BLaER1 (cell line): Measurements from ENCODE around the gene SLIT3.

Experiments used
- H3K27ac ChIP-seq: shearing (Covaris generic); formaldehyde crosslinking; 2 replicates; pipeline ENCODE4 v1.8.1; 2022
- H3K27me3 ChIP-seq: shearing (Covaris generic); formaldehyde crosslinking; 2 replicates; pipeline ENCODE4 v1.8.1; 2022
- H3K36me3 ChIP-seq: shearing (Covaris generic); formaldehyde crosslinking; 2 replicates; pipeline ENCODE4 v1.8.1; 2022
- H3K4me1 ChIP-seq: shearing (Covaris generic); formaldehyde crosslinking; 2 replicates; pipeline ENCODE4 v1.8.1; 2022
- H3K4me2 ChIP-seq: shearing (Covaris generic); formaldehyde crosslinking; 2 replicates; pipeline ENCODE4 v1.8.1; 2022
- H3K4me3 ChIP-seq: shearing (Covaris generic); formaldehyde crosslinking; 2 replicates; pipeline ENCODE4 v1.8.1; 2022
- H3K9ac ChIP-seq: shearing (Covaris generic); formaldehyde crosslinking; 2 replicates; pipeline ENCODE4 v1.8.1; 2022
- H3K9me3 ChIP-seq: shearing (Covaris generic); formaldehyde crosslinking; 2 replicates; pipeline ENCODE4 v1.8.1; 2022
- H4K20me1 ChIP-seq: shearing (Covaris generic); formaldehyde crosslinking; 2 replicates; pipeline ENCODE4 v1.8.1; 2022
- Cebpa-rat ChIP-seq: shearing (Covaris generic); IDR thresholded peaks from 2 replicates; pipeline ENCODE4 v1.8.1; 2022

SLIT3 gene

DNA sequence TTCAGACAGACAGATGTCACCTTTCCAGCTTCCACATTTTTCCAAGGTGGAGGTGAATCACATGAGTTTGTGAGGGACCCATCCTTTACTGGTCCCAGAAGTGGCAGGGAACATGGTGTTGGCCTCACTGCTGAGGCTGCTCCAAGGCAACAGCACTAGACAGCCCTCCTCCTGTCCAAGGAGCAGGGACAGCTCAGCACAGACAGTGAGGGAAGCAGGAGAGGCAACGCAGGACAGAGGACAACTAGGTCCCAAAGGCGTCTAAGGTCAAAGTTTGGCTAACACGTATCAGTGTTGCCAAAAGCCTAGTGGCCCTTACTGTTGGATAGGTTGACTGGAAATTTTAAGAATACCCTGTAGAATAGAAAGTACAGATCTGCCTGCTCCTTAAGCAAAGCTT lies 470.1 kb downstream of the SLIT3 start:
- Histone ChIP-seq H3K4me3 (no peak overlapping the region), H3K36me3 (no peaks in the 10 kb centered on the region), H3K9ac (no peak overlapping the region), H3K4me1 (no peaks in the 10 kb centered on the region), H3K27ac (no peak overlapping the region), H3K4me2 (no peak overlapping the region), H3K9me3 (no peaks in the 10 kb centered on the region), H4K20me1 (no peaks in the 10 kb centered on the region), H3K27me3 (no peaks in the 10 kb centered on the region)
- no peak for TF ChIP-seq Cebpa-rat

DNA sequence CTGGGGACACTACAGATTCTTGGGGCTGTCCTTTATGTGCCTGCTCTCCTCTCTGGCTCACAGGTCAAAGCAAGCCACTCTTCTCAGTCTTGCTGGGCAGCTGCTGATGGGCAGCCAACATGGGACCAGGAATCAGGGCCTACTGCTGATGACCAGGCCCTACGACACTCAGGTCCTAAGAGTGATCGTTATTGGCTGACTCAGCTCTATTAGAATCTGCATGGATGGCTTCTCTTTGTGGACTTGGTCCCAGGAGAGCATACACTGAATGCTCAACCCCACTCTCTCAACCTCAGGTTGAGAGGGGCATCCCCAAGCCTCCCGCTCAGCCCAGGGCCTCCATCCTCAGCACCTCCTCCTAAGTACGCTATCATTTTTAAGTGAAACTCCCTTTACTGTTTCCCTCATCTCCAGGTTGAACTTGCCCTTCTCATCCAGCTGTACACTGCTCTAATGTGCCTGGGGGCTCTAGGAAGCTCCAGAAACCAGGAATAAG lies 471.0 kb downstream of the SLIT3 start:
- Histone ChIP-seq H3K27me3 (no peaks in the 10 kb centered on the region), H4K20me1 (no peaks in the 10 kb centered on the region), H3K4me3 (no peak overlapping the region), H3K36me3 (no peaks in the 10 kb centered on the region), H3K4me1 (no peaks in the 10 kb centered on the region), H3K9ac (no peak overlapping the region), H3K9me3 (no peaks in the 10 kb centered on the region), H3K4me2 (no peak overlapping the region), H3K27ac (no peak overlapping the region)
- TF ChIP-seq Cebpa-rat = no peak

DNA sequence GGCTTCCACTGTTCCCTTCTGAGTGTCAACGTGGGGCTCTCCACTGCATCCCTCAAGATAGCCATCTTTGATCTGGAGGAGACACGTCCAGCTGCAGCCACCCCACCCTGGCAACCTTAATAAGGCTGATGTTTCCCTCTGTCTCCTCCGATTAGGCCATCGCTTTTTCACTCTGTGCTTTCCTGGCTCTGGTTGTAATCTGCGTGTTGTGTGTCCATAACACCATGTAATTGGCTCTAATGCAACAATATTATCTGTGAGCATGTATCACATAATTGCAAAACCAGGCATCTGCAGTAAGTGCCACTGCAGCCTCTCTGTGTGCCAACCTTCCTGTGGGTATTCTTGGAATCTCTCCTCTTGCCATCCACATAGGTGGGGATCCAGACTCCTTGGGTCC lies 471.9 kb downstream of the SLIT3 start:
- no peaks in the 10 kb centered on the region for H4K20me1 ChIP-seq
- H3K4me1 ChIP-seq = no peaks in the 10 kb centered on the region
- no peaks in the 10 kb centered on the region for H3K27me3 ChIP-seq
- no peak overlapping the region for H3K4me3 ChIP-seq
- TF ChIP-seq Cebpa-rat = no peak
- no peak overlapping the region for H3K27ac ChIP-seq
- H3K9ac ChIP-seq = no peak overlapping the region
- no peak overlapping the region for H3K4me2 ChIP-seq
- H3K9me3 ChIP-seq = no peaks in the 10 kb centered on the region
- no peaks in the 10 kb centered on the region for H3K36me3 ChIP-seq

DNA sequence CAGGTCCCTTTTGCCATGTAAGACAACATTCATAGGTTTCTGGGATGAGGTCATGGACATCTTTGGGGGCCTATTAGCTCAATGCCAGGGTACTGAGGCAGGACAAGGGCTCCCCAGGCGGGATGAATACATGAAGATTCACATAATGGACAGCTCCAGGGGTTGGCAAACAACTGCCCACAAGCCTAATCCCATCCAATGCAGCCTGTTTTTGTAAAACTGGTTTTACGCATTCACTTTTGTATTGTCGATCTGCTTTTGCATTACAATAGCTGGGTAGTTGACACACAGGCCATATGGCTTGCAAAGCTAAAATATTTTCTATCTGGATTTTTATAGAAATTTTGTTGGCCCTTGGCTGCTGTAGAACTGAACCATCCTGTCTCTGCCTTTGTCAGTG lies 473.3 kb downstream of the SLIT3 start:
- TF ChIP-seq Cebpa-rat = no peak
- Histone ChIP-seq H3K9me3 (no peaks in the 10 kb centered on the region), H3K27ac (no peak overlapping the region), H3K36me3 (no peaks in the 10 kb centered on the region), H3K4me1 (no peaks in the 10 kb centered on the region), H4K20me1 (no peaks in the 10 kb centered on the region), H3K27me3 (no peaks in the 10 kb centered on the region), H3K4me3 (no peak overlapping the region), H3K9ac (no peak overlapping the region), H3K4me2 (no peak overlapping the region)

DNA sequence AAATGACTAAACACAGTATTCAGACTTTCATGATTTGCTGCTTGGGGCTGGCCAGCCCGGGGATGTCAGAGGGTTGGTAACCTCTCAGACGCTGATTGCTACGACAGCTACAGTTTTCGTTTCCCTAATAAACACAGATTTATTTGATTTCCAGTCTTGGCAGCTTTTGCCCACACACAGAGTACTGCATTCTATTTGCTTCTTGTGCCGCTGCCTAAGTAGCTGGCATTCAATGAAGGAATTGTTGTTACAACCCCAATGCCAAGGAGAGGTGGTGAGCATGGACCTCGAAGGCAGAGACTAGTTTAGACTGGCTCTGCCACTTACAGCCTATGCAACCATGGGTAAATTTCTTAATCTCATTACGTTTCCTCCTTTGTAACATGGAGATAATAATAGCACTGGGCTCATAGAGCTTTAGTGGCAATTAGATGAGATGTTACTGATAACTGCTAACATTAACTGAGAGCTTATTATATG lies 474.7 kb downstream of the SLIT3 start:
- no peak overlapping the region for H3K9ac ChIP-seq
- H3K27ac ChIP-seq = no peak overlapping the region
- H3K4me2 ChIP-seq = no peak overlapping the region
- no peak overlapping the region for H3K4me3 ChIP-seq
- H3K4me1 ChIP-seq = no peaks in the 10 kb centered on the region
- H4K20me1 ChIP-seq = no peaks in the 10 kb centered on the region
- no peaks in the 10 kb centered on the region for H3K9me3 ChIP-seq
- no peak for TF ChIP-seq Cebpa-rat
- H3K36me3 ChIP-seq = no peaks in the 10 kb centered on the region
- no peaks in the 10 kb centered on the region for H3K27me3 ChIP-seq

DNA sequence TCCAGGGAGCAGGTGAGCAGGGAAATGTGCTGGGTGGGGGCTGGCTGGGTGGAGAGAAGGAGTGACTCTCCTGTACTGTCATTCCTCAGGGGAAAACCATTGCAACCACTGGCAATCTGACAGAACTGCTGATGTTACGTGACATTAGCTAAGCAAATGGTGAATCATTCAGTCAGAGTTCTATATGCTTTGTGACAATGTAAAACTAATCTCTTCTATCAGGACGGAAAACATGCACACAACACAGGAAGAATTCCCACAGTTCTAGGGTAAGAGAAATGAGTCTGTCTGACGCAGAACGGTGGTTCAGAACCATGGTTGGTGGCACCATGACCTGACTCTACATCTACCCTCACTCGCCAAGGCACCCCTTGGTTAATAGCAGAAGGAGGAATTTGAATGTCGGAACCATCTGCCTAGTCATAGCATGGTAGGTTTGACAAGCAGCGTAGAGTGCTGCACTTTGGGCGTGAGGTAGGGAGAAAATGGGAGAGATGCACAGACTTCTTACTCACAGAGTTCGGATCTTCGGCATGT lies 478.1 kb downstream of the SLIT3 start:
- H3K9ac ChIP-seq = no peak overlapping the region
- no peak overlapping the region for H3K27ac ChIP-seq
- no peaks in the 10 kb centered on the region for H3K27me3 ChIP-seq
- H3K36me3 ChIP-seq = no peaks in the 10 kb centered on the region
- H3K4me3 ChIP-seq = no peak overlapping the region
- TF ChIP-seq Cebpa-rat = no peak
- peaks cover 18% of the 10 kb centered on the region for H3K4me1 ChIP-seq
- no peak overlapping the region for H3K4me2 ChIP-seq
- H3K9me3 ChIP-seq = no peaks in the 10 kb centered on the region
- no peaks in the 10 kb centered on the region for H4K20me1 ChIP-seq

DNA sequence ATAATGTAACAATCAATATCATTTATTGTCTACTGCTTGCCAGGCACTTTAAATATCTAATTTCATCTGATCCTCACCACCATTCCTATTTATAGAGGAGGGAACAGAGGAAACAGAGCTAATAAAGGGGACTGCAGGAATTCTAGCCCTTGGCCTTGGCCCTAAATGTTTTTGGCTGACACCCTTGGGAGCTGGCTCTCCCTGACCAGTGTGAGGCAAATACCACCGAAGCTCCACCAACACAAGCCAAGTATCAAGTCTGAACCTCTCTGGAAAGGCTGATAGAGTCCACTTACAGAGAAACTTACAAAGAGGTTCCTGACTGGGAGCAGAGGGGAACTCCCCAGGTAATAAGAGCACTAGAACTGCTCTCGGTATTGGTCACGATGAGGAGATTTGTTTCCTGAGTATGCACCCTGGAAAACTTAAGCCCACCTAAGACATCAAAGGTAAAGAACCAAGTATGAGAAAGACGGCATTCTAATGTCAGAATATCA lies 478.6 kb downstream of the SLIT3 start:
- Histone ChIP-seq H3K4me1 (peaks cover 23% of the 10 kb centered on the region), H4K20me1 (no peaks in the 10 kb centered on the region), H3K9ac (no peak overlapping the region), H3K27ac (no peak overlapping the region), H3K36me3 (no peaks in the 10 kb centered on the region), H3K9me3 (no peaks in the 10 kb centered on the region), H3K27me3 (no peaks in the 10 kb centered on the region), H3K4me2 (no peak overlapping the region), H3K4me3 (no peak overlapping the region)
- no peak for TF ChIP-seq Cebpa-rat

DNA sequence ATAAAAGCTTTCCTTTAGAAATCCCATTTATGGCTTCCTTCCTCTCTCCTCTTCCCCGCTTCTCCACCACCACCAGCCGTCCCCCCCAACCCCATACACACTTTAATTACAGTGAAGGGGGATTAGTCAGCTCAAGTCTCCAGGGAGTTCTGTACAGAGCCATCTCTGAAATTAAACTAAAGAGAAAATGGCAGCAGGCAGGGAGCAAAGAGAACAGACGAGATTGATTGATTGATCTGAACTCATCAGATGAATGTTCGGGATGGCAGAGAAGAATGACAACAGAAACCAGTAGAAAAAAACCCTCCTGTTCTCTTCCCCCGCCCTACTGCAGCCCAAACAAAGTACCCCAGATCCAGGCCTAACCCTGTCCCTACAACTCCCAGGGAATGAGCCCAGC lies 480.1 kb downstream of the SLIT3 start:
- H3K27me3 ChIP-seq = no peaks in the 10 kb centered on the region
- H3K4me1 ChIP-seq = peaks cover 30% of the 10 kb centered on the region
- no peaks in the 10 kb centered on the region for H4K20me1 ChIP-seq
- no peaks in the 10 kb centered on the region for H3K36me3 ChIP-seq
- H3K4me2 ChIP-seq = no peak overlapping the region
- H3K4me3 ChIP-seq = no peak overlapping the region
- H3K9ac ChIP-seq = no peak overlapping the region
- no peaks in the 10 kb centered on the region for H3K9me3 ChIP-seq
- no peak overlapping the region for H3K27ac ChIP-seq
- no peak for TF ChIP-seq Cebpa-rat

DNA sequence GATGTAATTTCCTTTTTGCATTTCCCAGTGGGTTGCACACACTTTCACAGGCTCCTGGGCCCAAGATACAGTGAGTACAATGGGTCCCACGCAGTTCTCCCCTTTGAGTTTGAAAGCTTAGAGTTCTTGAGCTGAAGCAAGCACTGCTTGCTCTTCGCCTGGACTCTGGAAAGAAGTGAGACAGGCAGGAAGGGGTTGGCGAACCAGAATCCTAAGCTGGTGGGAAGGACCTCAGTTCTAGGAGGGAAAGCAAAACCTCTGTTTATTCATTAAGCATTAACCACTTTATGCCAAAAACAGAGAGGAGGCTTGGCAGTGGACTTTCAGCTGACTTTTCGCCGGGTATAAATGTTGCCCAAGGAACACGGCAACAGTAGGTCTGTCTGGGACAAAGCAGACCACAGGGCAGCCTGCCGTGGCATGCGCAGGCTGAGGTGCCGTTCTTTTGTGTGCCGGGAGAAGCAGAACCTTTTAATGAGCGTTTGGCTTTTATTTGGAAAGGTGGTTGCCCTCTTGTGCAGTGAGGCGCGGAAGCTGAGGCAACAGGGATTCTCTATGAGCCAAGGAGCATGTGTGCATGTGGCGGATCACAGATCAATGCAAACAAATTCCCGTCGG lies 481.8 kb downstream of the SLIT3 start:
- TF ChIP-seq Cebpa-rat = no peak

DNA sequence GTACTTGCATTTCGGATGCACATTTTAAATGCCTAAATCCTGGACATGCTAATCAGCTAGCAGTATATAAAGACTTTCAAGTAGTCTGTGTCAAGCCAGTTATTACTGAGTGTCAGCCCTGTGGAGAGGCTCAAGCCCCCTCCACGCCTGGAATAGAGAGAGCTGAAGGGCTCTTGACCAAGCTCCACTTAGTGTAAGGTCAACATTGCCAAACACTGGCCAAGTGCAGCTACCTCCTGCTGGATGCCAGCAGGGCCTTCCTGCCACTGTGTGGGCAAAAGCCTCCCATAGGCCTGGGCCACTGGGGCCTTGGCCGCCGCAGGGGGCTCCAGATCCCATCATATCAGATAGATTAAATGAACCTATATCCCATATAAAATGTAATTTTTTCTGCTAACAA lies 482.4 kb downstream of the SLIT3 start:
- no peaks in the 10 kb centered on the region for H3K27me3 ChIP-seq
- H3K36me3 ChIP-seq = no peaks in the 10 kb centered on the region
- H3K4me2 ChIP-seq = peak overlapping the region; percentile 53
- no peaks in the 10 kb centered on the region for H4K20me1 ChIP-seq
- no peaks in the 10 kb centered on the region for H3K9me3 ChIP-seq
- no peak overlapping the region for H3K27ac ChIP-seq
- TF ChIP-seq Cebpa-rat = no peak
- H3K4me1 ChIP-seq = peaks cover 30% of the 10 kb centered on the region
- no peak overlapping the region for H3K4me3 ChIP-seq
- no peak overlapping the region for H3K9ac ChIP-seq

More for the DNA sequence above, 481.8 kb downstream of the SLIT3 start:
- Histone ChIP-seq H3K27me3 (no peaks in the 10 kb centered on the region), H3K4me1 (peaks cover 30% of the 10 kb centered on the region), H3K27ac (no peak overlapping the region), H3K4me3 (no peak overlapping the region), H3K9me3 (no peaks in the 10 kb centered on the region), H4K20me1 (no peaks in the 10 kb centered on the region), H3K9ac (no peak overlapping the region), H3K36me3 (no peaks in the 10 kb centered on the region), H3K4me2 (peak overlapping the region; percentile 53)

- Histone ChIP-seq H3K27ac (no peak overlapping the region), H3K4me2 (peak overlapping the region; percentile 53), H3K27me3 (no peaks in the 10 kb centered on the region), H3K9ac (no peak overlapping the region), H3K4me3 (no peak overlapping the region), H3K9me3 (no peaks in the 10 kb centered on the region), H4K20me1 (no peaks in the 10 kb centered on the region), H3K36me3 (no peaks in the 10 kb centered on the region), H3K4me1 (peaks cover 30% of the 10 kb centered on the region)
- TF ChIP-seq Cebpa-rat = no peak
Measured at GRCh38 chr5:168817591-168817990, 483.3 kb downstream of the SLIT3 start.
